Hematopoietic multipotent progenitor cell (in vitro differentiated cells): Measurements from ENCODE around the gene APC2. TPM values are rescaled to one million over a fixed set of nuclear protein-coding genes. Genes with fewer than 3 reads are reported as not detected.

Experiments
- DNase-seq, 3 donors: peaks; one replicate each; pipeline ENCODE4 v3.0.0-alpha.2; 2011 to 2015; ENCODE audit warnings: low read depth in 2 of 3, low spot score in 2 of 3
- total RNA-seq: library from RNA; depleted of rRNA; stranded (reverse); fragments of >200 nt; gene quantifications from one replicate; pipeline ENCODE4 v1.2.3, GENCODE V29; 2012

The APC2 gene
- total RNA-seq, 1 donor = 0.27 TPM

- DNase-seq = no peak
These were observed 8.1 kb upstream of the APC2 start for GRCh38 chr19:1441677-1442438.

DNA sequence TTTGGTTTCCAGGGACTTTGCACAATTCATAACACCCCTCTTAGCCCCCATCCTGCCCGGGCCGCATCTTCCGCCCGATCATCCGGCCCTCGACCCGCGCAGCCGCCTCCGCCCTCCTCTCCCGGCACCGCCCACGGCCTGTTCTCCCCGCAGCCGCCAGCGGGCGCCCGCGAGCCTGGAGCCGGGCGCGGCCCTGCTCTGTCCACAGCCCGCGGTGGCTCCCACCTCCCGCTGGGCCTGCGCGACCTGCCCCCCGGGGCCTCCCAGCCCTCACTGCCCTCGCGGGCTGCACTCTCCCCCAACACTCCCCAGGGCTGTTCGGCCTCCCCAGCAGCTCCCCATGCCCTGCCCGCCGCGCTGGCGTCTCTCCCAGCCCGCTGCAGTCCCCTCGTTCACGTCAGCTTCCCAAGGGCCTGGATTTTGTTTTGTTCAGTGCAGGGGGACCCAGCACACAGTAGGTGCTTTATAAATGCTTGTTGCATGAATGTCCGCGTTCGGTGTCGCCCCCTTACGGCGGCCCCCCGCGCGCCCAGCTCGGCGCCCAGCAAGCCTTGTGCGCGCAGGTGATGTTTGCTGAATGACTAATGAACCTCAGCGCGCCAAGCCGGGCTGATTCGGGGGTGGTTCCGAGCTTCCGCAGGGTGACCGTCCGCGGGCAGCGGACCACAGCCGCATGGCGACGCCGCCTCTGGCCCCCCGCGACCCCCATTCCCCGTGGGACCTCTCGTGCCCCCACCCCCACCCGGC is 4.6 kb upstream of the APC2 start:
- DNase-seq = peak; percentile 57 to 72 (median 65)

GRCh38 chr19:1445932-1446712 is 3.8 kb upstream of the APC2 start:
- DNase-seq = no peak

DNA sequence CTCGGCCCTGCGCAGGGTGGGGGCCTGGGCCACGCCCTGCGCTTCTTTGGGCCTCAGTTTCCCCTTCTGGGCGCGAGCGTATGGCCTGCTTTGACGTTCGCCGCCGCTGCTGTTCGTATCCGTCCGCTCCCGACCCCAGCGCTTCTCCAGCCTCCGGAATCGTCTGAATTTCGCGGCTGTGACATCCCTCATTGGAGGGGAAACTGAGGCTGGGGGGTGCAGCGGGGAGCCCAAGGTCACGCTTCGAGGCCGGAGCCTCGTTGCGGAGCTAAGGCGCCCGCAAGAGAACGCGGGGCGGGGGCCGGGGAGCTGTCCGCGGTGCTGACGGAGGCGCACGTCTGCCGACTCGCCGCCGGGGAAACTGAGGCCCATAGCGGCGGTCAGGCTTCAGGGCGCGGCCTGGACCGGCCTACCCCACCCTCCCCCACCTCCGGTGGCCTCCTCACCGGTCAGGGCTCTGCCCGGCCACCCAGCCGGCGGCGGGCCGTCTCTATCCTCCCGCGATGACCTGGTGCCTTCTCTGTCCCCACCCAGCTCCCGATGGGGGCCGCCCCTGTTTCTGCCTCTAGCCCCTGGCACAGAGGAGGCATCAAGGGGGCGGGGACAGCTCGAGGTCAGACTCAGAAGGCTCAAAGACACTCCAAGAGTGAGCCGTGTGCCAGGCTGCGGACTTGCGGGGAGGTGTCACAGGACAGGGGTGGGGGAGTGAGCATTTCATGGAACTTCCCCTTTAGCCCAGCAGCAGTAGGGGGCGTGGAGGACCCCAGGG is 3.0 kb upstream of the APC2 start:
- peak in 1 of 3 donors; percentile 64 for DNase-seq

- no peak for DNase-seq
These were observed 2.4 kb upstream of the APC2 start for GRCh38 chr19:1447504-1447903.

DNA sequence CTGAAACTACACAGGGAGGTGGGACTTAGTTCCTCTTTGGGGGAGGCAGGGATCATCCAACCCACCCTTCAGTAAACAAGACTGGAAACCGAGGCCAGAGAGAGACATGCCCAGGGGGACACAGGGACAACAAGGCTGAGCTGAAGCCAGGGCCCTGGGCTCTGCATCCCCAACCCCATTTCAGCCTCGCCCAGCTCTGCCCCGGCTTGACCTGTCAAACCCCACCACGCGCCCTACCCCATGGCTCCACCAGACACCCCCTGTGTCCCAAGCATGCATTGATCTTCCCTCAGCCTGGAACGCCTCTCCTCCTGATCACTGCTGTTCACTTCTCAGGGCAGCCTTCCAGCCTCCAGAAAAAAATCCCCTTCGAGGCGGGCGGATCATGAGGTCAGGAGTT is 2.0 kb upstream of the APC2 start:
- DNase-seq = no peak

DNA sequence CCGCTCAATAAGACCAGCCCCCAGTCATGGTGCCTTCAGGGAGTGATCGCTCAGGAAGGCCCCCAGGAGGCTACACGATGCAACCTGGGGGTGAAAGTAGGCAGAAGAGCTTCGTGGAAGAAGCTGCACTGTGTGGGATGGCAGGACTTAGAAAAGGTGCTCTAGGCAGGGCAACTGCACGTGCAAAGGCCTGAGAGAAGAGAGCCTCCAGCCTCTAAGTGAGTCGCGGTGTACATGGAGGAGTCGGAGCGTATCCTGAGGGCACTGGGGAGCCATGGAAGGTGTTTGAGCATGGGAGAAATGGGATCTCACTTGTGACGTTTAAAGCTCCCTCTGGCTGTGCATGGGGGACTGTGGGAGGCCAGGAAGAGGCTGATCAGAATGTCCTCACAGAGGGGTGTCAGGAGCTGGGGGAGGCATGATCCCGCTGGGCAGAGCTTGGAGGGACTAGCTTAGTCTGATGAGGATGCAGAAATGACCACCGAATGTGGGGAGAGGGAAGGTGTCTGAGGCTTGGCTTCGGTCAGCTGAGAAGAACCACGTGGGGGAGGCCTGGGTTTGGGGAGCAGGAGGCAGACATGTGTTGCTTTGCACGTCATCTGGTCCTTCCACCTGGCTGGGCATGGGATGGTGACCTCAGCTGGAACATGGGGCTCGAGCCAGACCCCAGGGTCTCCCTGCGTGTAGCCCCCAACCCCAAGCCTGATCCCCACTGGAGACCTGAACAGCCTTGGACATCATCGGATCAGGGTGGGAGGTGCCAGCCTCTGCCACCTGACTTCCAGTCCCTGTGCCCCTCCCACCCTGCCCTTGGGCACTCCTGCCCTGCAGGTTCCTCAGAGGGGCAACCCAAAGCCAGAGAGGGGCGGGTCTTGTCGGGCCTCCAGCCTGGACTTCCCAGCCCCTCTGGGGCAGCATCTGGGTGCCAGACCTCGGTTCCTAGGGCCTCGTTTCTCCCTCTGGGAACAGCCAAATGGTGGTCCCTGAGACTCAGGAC is 1.1 kb downstream of the APC2 start:
- DNase-seq = no peak

DNA sequence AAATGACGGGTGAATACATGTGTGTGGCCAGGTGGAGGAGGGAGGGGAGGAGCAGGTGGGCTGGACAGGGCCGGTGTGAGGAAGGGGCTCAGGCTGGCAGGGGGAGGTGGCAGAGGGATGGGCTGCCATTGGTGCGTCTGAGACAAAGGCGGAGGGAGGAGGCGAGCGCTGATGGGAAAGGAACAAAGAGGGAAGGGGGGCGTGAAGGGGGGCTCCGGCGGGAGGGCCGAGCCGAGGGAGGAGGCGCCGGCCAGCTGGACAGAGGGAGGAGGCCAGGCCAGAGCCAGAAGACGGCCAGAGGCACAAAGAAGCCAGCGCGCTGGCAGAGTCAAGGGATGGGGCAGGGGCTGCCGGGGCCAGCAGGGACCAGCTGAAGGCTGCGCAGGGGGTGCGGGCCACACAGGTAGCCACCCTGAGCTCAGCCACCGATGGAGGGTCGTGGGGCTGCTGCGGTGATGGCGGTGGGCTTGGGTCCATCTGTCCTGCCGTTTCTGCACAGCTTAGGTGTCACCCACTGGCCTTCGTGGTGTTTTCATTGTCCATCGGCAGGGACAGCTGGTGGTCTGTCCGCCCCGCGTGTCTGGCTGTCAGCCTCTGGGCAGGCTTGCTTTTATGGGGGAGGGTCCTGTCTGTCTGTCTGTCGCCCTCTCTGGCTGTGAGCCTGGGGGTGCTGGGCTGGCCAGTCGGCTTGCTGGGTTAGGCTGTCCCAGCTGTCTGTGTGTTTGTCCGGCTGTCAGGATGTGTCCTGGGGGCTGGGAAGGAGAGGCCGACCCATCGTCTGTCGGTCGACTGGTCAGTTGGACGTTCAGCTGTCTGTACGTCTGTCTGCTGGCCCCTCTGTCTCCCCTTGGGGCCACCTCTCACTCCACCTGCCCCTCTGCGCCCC is 2.2 kb downstream of the APC2 start:
- DNase-seq = no peak

- DNase-seq = no peak
These were observed 3.0 kb downstream of the APC2 start for GRCh38 chr19:1452802-1453524.

- peak in 1 of 3 donors; percentile 60 for DNase-seq
These were observed 3.8 kb downstream of the APC2 start for GRCh38 chr19:1453525-1454364.

DNA sequence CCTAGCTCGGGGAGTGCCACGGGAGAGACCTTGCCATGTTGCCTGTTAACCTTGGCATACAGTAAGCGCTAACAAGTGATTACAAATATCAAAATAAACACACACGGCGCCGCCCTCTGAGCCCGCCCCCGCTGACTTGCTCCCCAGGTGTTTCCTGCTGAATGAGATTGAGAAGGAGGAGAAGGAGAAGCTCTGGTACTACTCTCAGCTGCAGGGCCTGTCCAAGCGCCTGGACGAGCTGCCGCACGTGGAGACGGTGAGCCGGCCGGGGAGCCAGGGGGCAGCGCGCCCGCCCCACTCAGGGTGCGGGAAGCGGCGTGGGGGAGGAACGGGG is 5.0 kb downstream of the APC2 start:
- peak in 2 of 3 donors; percentile 90 to 91 for DNase-seq

DNA sequence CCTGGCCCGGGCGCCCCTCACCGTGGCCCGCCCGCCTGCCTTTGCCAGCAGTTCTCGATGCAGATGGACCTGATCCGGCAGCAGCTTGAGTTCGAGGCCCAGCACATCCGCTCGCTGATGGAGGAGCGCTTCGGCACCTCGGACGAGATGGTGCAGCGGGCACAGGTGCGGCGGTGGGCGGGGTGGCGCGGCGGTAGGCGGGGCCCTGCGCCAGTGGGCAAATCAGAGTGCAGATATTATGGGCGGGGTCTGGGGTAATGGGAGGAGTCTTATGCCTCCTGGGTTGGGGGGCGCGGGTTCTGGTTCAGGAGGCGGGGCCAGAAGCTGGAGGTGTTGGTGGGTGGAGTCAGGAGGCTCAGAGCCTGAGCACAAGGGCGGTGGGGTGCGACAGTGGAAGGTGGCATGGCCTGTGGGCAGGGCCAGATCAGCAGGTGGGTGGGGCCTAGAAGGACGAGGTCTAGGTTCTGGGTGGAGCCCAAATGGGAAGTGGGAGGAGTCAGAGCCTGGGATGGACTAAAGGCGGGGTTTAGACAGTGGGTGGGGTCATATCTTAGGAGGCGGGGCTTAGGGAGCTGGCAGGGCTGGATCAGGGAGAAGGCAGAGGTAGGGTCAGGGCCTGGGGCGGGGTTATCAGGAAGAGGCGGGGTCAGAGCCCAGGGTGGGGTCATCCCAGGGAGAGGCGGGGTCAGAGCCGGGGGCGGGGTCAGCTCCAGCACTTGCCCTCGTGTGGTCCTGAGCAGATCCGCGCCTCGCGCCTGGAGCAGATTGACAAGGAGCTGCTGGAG is 5.6 kb downstream of the APC2 start:
- DNase-seq = peak in 2 of 3 donors; percentile 76 to 78

- DNase-seq = no peak
These were observed 6.4 kb downstream of the APC2 start for GRCh38 chr19:1456121-1456900.

DNA sequence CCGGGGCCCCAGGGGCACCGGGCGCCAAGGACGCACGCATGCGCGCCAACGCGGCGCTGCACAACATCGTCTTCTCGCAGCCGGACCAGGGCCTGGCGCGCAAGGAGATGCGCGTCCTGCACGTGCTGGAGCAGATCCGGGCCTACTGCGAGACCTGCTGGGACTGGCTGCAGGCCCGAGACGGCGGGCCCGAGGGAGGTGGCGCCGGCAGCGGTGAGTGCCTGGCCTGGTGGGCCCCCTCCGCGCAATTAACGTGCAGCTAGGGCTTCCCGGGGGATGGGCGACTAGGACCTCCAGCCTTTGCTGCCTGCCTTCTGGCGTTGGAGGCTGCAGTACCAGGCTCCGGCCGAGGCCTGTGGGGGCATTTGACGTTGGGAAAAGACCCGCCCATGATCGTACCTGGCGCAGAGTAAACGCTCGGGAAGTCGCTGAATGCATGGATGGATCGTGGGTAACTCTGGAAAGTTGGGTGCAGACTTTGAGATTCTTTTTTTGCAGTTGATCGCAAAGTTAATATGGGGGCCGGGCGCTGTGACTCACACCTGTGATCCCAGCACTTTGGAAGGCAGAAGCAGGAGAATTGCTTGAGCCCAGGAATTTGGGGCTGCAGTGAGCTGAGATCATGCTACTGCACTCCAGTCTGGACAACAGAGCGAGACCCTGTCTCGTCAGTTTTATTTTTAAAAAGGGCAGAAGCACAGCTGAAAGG is 7.3 kb downstream of the APC2 start:
- no peak for DNase-seq

DNA sequence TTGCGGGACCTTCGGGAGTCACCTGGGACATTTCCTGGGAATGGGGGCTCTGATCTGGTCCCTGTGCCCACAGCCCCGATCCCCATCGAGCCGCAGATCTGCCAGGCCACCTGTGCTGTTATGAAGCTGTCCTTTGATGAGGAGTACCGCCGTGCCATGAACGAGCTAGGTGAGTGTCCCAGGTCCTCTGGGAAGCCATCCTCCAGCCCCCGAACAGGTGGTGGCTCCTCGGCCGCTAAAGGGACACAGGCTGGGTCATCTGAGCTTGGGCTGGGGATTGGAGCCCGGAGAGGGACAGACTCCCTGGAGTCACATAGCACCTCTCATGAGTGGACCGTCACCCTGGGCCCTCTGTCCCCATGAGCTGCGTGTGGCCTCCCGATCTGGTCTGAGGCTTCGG is 8.0 kb downstream of the APC2 start:
- DNase-seq = no peak
